Right cardiac atrium (tissue), 5 donors: ENCODE results near the gene IREB2. TPM values are rescaled to one million over a fixed set of nuclear protein-coding genes. Genes with fewer than 3 reads are reported as not detected.
"Not testable (repeated sequence)": the region's sequence is repeated elsewhere in the genome, so short reads cannot be mapped to it uniquely, and the experiment has no call there.

Source experiments
- ATAC-seq, 2 donors: fragments of 200-7000 bp; cut with Tn5 transposase; one replicate each; pipeline versions ENCODE4 v1.8.0 to v1.9.1; 2020; ENCODE audit warnings: moderate library complexity in 2 of 2, mild to moderate bottlenecking in 1 of 2
- DNase-seq, 3 donors: peaks; one replicate each; pipeline ENCODE4 v3.0.0-alpha.2; 2020
- H3K27ac ChIP-seq: one replicate; pipeline ENCODE4 v1.5.1; 2013; ENCODE audit warnings: mild to moderate bottlenecking, low read length, control low read depth, moderate library complexity
- H3K27me3 ChIP-seq: one replicate; pipeline ENCODE4 v1.6.1; 2013; ENCODE audit not compliant: control insufficient read depth, insufficient read depth
- H3K4me1 ChIP-seq: one replicate; pipeline ENCODE4 v1.6.1; 2013; ENCODE audit warnings: low read length; ENCODE audit not compliant: control insufficient read depth, insufficient read depth
- H3K4me3 ChIP-seq: one replicate; pipeline ENCODE4 v1.5.1; 2013; ENCODE audit warnings: low read length, control low read depth
- H3K9me3 ChIP-seq: one replicate; pipeline ENCODE4 v1.6.1; 2013; ENCODE audit warnings: low read length; ENCODE audit not compliant: control insufficient read depth
- WGBS: extraction: QIAGEN DNeasy Blood & Tissue Kit; methylation state at CpG from one replicate; pipeline ENCODE4 v1.1.7; 2013; 5-methylcytosine and 5-hydroxymethylcytosine counted together
- intact Hi-C, 4 donors: fragments of 100-400 bp; cut with DNase I; formaldehyde crosslinking; loops; one replicate each; pipeline versions ENCODE4 v1.11.0 to v1.14.0; 2022 to 2023
- polyA plus RNA-seq: library from polyadenylated mRNA; stranded (reverse); fragments of 200-250 nt; gene quantifications from one replicate; pipeline ENCODE4 v1.2.3, GENCODE V29; 2013
- total RNA-seq, 4 donors: library from RNA; stranded (reverse); fragmentation: NEBNext Ultra II Directional; extraction: Animal tissue kit (Norgen Biotek cat#: 25700); gene quantifications; one replicate each; pipeline ENCODE4 v1.2.1, GENCODE V29; 2021
- donor health status: healthy with polysubstance abuse.
- donor health status: DM: no; HTN: yes; CAD: no.
- donor health status: DM: no; HTN: no; CAD: no.
- donor health status: DM: no; HTN: yes; CAD: no; lungs with severe emphysema.
- donor health status: DM: yes; HTN: yes; CAD: no.

The IREB2 gene
- total and polyA plus RNA-seq, 5 donors, result 7.9 to 35.0 (median 28.0) TPM

DNA sequence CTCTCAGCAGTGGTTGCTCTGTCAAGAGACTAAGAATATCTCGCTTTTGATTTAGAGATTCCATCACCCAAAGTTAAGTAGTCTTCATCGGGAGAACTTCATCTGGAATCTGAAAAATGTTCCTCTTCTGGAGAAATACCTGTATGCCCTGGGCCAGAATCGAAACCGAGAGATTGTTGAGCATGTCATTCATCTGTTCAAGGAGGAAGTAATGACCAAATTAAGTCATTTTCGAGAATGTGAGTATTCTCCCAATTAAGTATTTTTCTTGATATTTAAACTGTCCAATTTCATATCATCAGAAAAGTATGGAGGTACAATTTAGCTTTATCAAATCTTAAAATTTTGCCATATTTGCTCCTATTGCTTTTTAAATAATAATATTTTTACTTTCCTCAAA, 89.3 kb downstream of the IREB2 start:
- Histone ChIP-seq H3K4me3 (no peak overlapping the region), H3K4me1 (no peaks in the 10 kb centered on the region), H3K27me3 (no peaks in the 10 kb centered on the region), H3K27ac (no peak overlapping the region), H3K9me3 (no peaks in the 10 kb centered on the region)
- intact Hi-C loops, result no loop called here
- no peak for DNase-seq
- no peak for ATAC-seq
- 86% methylated on average over 5 of the region's 5 CpGs for WGBS

DNA sequence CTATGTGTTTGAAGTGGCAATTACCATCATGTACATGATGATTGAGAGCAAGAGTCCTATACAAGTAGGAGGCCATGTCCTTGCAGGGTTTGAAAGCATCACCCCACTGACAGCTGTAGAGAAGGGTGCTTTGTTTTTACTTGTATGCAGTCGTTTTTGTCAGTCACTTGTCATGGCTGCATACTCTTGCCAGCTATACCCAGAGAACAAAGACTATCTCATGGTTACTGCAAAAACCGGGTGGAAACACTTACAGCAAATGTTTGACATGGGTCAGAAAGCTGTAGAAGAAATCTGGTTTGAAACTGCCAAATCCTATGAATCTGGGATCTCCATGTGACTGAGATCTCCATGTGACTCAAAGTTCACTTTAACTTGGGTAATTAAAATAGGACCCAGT, 95.3 kb downstream of the IREB2 start:
- DNase-seq (no peak), ATAC-seq (no peak)
- no peaks in the 10 kb centered on the region for H3K27me3 ChIP-seq
- H3K4me1 ChIP-seq, result no peaks in the 10 kb centered on the region
- WGBS, result 51% methylated on average over 2 of the region's 2 CpGs
- intact Hi-C loops, result no loop called here
- H3K27ac ChIP-seq, result no peak overlapping the region
- no peak overlapping the region for H3K4me3 ChIP-seq
- H3K9me3 ChIP-seq, result no peaks in the 10 kb centered on the region

DNA sequence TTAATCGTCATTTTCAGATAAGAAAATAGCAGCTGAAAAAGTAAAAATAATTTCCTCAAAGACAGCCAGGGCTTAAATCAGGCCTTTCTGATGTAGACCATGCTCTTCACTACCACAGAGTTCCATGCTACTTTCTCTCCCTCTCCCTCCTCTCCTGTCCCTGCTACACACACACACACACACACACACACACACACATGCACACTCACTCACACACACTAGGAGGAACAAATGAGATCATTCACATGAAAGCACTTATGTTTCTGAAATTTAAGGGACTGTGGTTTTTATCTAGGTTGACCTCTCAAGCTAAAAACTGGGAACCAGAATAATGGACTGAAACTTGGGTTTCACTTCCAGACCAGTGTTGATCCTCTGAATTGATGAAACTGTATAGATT, 98.1 kb downstream of the IREB2 start:
- peaks cover under 1% of the 10 kb centered on the region for H3K4me1 ChIP-seq
- H3K4me3 ChIP-seq, result no peak overlapping the region
- H3K27me3 ChIP-seq, result no peaks in the 10 kb centered on the region
- intact Hi-C loops, result no loop called here
- no peak overlapping the region for H3K27ac ChIP-seq
- no peaks in the 10 kb centered on the region for H3K9me3 ChIP-seq
- no peak for ATAC-seq
- WGBS, result 79% methylated on average over 1 of the region's 1 CpG
- DNase-seq, result no peak

DNA sequence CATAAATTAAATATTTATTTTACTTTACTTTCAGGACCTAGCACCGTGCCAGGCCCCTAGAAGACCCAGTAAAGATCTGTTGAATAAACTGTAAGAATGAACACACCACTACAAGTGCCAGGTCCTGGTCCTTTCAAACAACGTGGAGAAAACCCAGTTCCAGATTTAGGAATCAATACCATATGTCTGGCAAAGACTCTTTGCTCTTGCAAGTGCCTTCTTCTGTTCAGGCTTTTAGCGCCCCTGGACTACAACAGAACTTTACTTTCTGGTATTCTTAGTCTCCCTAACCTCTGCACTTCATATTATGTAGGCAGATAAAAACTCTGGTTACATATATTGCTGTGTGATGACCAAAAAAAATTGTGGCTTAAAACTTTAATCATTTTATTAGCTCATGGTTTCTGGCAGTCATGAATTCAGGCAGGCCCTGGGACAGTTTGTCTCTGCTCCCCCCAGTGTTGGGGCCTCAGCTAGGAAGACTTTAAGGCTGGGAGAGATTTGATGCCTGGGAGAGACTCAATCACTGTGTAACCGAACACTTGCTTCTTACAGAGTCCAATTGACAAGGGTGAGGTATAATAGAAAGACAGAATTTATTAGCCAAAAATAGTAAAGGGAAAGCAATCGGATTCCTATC, 99.4 kb downstream of the IREB2 start:
- Histone ChIP-seq H3K27ac (peak overlapping the region; percentile 65), H3K4me1 (peaks cover 2% of the 10 kb centered on the region), H3K27me3 (no peaks in the 10 kb centered on the region), H3K4me3 (no peak overlapping the region), H3K9me3 (no peaks in the 10 kb centered on the region)
- WGBS, result 68% methylated on average over 5 of the region's 5 CpGs
- intact Hi-C loops, result no loop called here
- DNase-seq, result no peak
- peak in 1 of 2 donors; percentile 22 for ATAC-seq

DNA sequence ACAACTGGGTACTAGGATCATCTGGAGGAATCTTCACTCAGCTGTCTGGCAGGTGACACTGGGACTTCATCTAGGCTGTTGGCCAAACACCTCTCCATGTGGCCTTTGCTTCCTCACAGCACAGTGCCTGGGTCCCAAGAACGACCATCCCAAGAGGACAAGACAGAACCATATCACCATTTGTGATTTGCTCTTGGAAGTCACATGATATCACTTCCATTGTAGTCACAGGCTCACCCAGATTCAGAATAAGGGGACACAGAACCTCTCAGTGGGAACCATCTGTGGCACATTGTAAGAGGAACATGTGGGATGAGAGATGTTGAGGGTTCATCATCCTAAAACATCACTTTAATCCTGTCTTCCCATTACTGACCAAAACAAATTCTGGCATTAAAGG, 100.3 kb downstream of the IREB2 start:
- Histone ChIP-seq H3K9me3 (no peaks in the 10 kb centered on the region), H3K27ac (peak overlapping the region; percentile 54), H3K4me3 (no peak overlapping the region), H3K27me3 (no peaks in the 10 kb centered on the region), H3K4me1 (peaks cover 2% of the 10 kb centered on the region)
- ATAC-seq (no peak), DNase-seq (no peak)
- intact Hi-C loops, result no loop called here
- WGBS, result 64% methylated on average over 1 of the region's 1 CpG

DNA sequence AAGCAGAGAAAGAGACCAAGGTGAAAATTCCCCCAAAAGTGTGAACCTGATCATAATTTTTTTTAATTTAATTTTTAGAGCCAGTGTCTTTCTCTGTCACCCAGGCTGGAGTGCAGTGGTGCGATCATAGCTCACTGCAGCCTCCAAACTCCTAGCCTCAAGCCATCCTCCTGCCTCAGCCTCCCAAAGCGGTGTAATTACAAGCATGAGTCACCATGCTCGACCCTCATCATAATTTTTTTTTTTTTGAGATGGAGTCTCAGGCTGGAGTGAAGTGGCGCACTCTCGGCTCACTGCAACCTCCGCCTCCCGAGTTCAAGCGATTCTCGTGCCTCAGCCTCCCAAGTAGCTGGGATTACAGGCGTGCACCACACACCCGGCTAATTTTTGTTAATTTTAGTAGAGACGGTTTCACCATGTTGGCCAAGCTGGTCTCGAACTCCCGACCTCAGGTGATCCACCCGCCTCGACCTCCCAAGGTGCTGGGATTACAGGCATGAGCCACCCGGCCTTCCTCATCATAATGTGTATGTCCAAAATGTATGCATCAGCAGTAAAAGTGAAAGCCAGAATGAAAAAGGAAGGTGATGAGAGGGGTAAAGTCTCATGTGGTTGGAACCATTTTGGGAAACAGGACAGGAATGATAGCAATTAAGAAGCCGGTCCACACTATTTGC, 101.6 kb downstream of the IREB2 start:
- H3K27ac ChIP-seq, result peak overlapping the region; percentile 95
- H3K4me1 ChIP-seq, ATAC-seq, intact Hi-C loops, H3K9me3 ChIP-seq, H3K27me3 ChIP-seq: not testable (repeated sequence)
- peak overlapping the region; percentile 61 for H3K4me3 ChIP-seq
- WGBS, result 81% methylated on average over 18 of the region's 18 CpGs
- DNase-seq, result peak in 2 of 3 donors; percentile 14 to 54

DNA sequence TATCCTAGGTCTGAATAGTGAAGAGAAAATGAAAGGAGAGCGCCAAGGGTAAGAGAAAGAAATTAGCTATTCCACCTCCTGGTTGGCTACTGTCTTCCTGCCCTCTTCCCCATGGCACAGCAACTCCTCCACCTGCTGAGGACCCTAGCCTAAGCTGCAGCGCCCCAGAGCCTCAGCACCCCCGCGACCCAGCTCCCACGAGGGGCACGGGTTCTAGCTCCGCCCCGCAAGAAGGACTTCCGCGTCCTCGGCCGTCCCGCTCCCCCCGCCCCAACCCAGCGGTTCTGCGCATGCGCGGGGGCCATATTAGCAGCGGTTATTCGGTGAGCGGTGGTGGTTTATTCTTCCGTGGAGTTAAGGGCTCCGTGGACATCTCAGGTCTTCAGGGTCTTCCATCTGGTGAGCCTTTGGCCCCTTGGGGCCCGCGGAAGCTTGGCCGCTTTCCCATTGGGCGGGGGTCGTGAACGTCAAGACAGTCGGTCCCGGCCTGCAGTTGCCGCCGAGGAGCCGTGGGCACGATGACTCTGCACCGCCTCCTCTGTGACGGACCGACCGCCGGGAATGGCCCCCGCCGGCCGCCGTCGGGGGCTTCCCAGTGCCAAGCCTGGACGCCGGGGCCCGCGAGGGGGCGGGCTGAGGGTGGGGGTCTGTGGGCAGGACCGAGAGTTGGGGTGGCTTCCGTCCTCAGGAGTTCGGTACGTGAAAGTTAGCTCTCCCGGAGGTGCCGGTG, 102.3 kb downstream of the IREB2 start, which contains the start of gene PSMA4:
PSMA4 (plus strand) TSS at position 304 of the 730 bp plus-strand sequence. CDS start 1,484 bp downstream, outside the sequence.
- peak within 1 kb of the TSS; percentile 61 for H3K4me3 ChIP-seq
- under 1% methylated on average over 56 of the region's 56 CpGs for WGBS
- no peaks in the 10 kb centered on the region for H3K9me3 ChIP-seq
- intact Hi-C loops, result no loop called here
- peak; percentile 94 to 97 (median 97) for DNase-seq
- H3K27me3 ChIP-seq, result no peaks in the 10 kb centered on the region
- ATAC-seq, result peak; percentile 94 to 96
- peaks cover 2% of the 10 kb centered on the region for H3K4me1 ChIP-seq
- peak within 1 kb of the TSS; percentile 95 for H3K27ac ChIP-seq

DNA sequence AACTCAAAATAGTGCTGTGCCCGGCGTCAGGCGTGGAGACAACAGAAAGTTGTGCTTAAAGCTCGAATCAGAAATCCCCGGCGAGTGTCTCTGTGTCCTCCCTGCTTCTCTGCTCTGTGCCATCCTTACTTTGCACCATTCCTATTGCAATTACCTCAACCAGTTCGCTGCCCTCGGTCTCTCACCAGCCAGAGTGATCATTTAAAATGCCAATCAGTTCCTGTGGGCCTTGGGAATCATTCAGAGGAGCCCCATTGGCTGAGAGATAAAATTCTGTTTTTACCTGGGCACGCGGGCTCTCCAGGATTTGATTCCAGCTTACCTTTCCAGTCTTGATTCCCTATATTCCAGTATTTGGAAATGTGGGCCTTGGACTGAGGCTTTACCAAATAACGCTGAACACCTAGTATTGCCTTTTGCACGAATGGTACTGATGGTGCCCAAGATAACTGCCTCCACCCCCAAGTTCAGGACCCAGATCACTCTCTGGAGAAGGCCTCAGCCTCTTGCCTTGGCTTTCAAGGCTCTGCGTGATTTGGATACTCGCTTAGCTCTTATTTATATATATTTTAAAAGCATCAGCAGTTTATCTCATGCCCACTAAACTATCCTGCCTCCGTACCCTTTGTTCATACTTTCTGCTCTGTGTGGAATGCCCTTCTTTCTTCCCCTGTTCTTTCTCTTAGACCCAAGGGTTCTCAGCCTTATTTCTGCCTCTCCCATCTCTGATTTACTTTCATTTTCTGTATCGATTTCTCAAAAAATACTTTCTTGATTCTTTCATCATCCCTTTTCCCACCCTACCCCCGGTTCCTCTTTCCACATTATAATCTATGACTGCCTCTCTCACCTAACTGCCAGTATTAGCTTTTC, 103.1 kb downstream of the IREB2 start:
- Histone ChIP-seq H3K4me1 (peaks cover 2% of the 10 kb centered on the region), H3K9me3 (no peaks in the 10 kb centered on the region), H3K27me3 (no peaks in the 10 kb centered on the region), H3K4me3 (peak overlapping the region; percentile 61), H3K27ac (peak overlapping the region; percentile 95)
- DNase-seq (no peak), ATAC-seq (no peak)
- intact Hi-C loops, result no loop called here
- 4% methylated on average over 17 of the region's 17 CpGs for WGBS

DNA sequence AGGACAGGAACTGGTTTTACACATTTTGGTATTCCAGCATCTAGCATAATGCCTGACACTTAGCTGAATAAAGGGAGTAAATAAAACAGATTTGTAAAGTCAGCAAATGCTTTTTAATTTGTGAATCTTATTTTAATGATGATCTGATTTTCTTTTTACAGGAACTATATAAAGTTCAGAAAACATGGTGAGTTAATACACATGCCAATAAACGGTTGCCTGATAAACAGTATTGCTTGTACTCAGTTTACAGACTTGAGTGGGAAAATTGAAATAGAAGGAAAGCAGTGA, 103.7 kb downstream of the IREB2 start:
- no peak overlapping the region for H3K27ac ChIP-seq
- DNase-seq, result no peak
- no peak for ATAC-seq
- whole genome bisulfite sequencing, result 34% methylated on average over 1 of the region's 1 CpG
- intact Hi-C loops, result no loop called here
- H3K27me3 ChIP-seq, result no peaks in the 10 kb centered on the region
- H3K4me3 ChIP-seq, result peak overlapping the region; percentile 61
- peaks cover 2% of the 10 kb centered on the region for H3K4me1 ChIP-seq
- H3K9me3 ChIP-seq, result no peaks in the 10 kb centered on the region

DNA sequence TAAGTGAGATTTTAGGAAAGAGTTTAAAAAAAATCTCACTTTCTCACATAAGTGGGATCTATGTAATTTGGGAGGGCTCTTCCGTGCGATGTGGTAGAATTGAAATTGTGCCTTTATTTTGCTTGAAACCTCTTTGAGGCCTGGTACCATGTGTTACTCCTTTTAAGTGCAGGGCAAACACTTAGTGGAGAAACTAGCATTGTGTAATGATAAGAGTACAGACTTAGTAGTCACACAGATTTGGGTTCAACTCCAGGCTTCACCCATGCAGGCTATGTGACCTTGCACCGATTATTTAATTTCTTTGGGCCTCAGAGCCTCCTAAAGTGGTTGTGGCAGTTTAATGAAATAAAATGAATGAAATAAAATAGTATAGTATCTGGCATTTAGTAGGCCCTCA, 104.6 kb downstream of the IREB2 start:
- ATAC-seq (no peak), DNase-seq (no peak)
- Histone ChIP-seq H3K4me1 (peaks cover 2% of the 10 kb centered on the region), H3K27me3 (no peaks in the 10 kb centered on the region), H3K4me3 (no peak overlapping the region), H3K27ac (no peak overlapping the region), H3K9me3 (no peaks in the 10 kb centered on the region)
- intact Hi-C loops, result no loop called here
- 95% methylated on average over 3 of the region's 3 CpGs for WGBS
